Globus pallidus (tissue), 1 donor: ENCODE measurements around the gene GLTPD2.

ENCODE experiments used
- DNase-seq: peaks from one replicate; pipeline ENCODE4 v3.0.0-alpha.2; 2015; ENCODE audit warnings: low spot score

Gene GLTPD2

GRCh38 chr17:4788807-4789700 is at the start of gene GLTPD2:
TSS of gene GLTPD2 (plus strand) at chr17:4788964. CDS start at chr17:4789012, 48 bp downstream.
- no peak for DNase-seq

- DNase-seq, result no peak
These were observed 49.4 kb upstream of the GLTPD2 start, which contains the start of the genes CXCL16 and ZMYND15 for GRCh38 chr17:4739122-4740024. TSS of gene CXCL16 (minus strand) at chr17:4739928. CDS start at chr17:4739339, 589 bp downstream. TSS of gene ZMYND15 (plus strand) at chr17:4739833. CDS start at chr17:4740549, 716 bp downstream.

- DNase-seq, result no peak
These were observed 48.8 kb upstream of the GLTPD2 start for GRCh38 chr17:4740025-4740351.

GRCh38 chr17:4740584-4740983 is 48.2 kb upstream of the GLTPD2 start:
- DNase-seq, result no peak

DNA sequence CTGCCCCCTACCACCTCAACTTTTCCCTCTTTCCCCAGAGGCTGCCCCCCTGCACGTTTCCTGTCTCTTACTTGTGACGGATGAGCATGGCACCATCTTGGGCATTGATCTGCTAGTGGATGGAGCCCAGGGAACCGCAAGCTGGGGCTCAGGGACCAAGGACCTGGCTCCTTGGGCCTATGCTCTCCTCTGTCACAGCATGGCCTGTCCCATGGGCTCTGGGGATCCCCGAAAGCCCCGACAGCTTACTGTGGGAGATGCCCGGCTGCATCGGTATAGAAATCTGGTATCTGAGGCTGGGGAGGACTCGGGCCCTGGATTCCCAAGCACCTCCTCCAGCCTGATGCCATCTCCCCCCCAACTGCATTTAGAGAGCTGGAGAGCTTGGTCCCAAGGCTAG is 47.2 kb upstream of the GLTPD2 start:
- no peak for DNase-seq

- no peak for DNase-seq
These were observed 46.6 kb upstream of the GLTPD2 start for GRCh38 chr17:4742133-4742532.

DNA sequence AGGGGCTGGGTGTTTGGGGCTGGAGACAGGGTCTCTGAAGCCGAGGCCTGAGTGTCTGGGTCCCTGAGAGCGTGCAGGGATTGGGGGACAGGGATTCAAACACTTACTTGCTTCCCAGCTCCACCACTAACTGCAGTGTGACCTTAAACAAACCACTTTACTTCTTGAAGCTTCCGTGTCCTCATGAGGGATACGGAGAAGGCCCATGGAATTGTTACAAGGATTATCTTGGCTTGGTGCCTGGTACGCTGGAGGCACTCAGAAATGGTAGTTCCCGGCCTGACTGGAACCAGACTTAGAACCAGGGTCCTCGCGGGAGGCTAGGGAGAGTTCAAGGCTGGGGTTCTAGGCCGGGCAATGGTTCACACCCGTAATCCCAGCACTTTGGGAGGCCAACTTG is 46.1 kb upstream of the GLTPD2 start:
- DNase-seq, result no peak

- no peak for DNase-seq
These were observed 45.5 kb upstream of the GLTPD2 start for GRCh38 chr17:4743216-4743615.

- DNase-seq, result no peak
These were observed 44.9 kb upstream of the GLTPD2 start for GRCh38 chr17:4743898-4744297.

DNA sequence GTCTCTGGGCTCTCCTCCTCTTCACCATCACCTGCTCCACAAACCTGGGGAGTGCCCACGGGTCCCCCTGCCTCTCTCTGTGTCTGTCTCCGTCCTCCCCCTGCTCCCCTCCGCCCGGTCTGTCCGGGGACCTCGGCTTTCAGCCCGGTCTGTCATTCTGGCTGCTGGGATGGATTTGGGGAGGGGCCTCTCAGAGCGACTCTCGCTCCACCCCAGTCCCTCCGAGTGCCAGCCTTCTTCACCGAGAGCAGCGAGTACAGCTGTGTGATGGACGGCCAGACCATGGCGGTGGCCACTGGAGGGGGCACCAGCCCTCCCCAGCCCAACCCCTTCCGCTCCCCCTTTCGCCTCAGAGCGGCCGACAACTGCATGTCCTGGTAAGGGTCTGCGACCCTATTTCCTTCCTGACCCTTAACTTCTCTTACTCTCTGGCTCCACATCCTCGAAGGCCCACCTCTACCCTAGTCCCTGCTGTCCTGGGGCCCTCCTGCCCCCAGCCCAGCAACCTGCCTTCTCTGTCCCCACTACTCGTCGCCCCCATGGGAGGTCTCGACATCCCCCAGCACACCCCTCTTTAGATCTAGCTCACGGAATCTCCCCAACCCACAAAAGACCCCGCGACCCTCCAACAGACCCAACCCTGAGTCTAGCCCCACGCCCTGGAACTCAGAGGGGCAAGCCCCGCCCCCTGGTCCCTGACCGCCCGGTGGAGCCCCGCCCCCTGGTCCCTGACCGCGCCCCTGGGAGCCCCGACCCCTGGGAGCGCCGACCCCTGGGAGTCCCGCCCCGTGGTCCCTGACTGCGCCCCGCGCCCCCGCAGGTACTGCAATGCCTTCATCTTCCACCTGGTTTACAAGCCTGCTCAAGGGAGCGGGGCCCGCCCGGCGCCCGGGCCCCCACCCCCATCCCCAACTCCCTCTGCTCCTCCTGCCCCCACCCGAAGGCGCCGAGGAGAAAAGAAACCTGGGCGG is 43.5 kb upstream of the GLTPD2 start:
- DNase-seq, result no peak

DNA sequence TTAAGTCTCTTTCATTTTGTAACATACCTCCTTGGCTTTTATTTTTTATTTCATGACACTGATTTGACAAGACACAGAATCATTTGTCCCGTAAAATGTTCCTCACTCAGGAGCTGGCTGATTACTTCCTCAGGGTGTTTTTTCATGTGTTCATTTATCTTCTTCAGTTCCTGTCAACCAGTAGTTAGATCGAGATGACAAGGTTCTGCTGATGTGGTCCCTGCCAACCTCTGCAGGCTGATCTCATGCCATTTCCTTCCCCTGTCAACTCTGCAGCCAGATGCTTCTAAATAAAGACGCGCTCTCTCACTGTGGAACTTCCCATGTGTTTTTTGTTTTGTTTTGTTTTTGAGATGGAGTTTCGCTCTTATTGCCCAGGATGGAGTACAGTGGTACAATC is 40.9 kb upstream of the GLTPD2 start:
- peak; percentile 57 for DNase-seq

- no peak for DNase-seq
These were observed 40.1 kb upstream of the GLTPD2 start for GRCh38 chr17:4748686-4749085.

- DNase-seq, result no peak
These were observed 38.2 kb upstream of the GLTPD2 start for GRCh38 chr17:4750606-4751005.

DNA sequence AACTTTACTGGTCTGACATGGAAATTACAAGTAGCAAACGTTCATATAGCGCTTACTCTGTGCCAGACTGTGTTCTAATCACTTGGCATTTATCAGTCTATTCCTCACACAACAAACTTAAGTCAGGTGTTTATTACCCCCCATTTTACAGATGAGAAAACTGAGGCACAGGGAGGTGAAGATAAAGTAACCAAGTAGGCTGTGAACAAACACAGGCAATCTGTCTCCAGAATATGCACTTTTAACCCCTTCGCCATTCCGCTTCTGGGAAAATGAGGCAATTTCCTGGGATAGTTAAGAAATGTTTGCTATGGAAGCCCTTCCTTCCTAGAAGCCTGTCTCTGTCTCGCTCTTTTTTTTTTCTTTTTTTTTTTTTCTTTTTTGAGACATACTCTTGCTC is 36.8 kb upstream of the GLTPD2 start:
- no peak for DNase-seq

- DNase-seq, result no peak
These were observed 35.4 kb upstream of the GLTPD2 start for GRCh38 chr17:4753392-4753791.

DNA sequence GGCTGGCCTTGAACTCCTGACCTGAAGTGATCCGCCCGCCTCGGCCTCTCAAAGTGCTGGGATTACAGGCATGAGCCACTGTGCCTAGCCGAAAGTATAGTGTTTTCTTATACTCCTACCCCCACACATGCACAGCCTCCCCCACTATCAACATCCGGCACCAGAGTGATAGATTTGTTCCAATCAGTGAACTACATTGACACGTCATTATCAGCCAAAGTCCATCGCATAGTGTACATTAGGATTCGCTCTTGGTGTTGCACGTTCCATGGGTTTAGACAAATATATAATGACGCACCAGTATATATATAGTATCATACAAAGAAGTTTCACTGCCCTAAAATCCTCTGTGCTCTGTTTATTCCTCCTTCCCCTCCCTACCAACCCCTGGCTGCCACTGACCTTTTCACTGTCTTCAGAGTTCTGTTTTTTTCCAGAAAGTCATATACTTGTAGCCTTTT is 29.0 kb upstream of the GLTPD2 start:
- DNase-seq, result no peak

GRCh38 chr17:4764595-4764994 is 24.2 kb upstream of the GLTPD2 start:
- DNase-seq, result peak; percentile 64

GRCh38 chr17:4766201-4766600 is 22.6 kb upstream of the GLTPD2 start:
- no peak for DNase-seq

DNA sequence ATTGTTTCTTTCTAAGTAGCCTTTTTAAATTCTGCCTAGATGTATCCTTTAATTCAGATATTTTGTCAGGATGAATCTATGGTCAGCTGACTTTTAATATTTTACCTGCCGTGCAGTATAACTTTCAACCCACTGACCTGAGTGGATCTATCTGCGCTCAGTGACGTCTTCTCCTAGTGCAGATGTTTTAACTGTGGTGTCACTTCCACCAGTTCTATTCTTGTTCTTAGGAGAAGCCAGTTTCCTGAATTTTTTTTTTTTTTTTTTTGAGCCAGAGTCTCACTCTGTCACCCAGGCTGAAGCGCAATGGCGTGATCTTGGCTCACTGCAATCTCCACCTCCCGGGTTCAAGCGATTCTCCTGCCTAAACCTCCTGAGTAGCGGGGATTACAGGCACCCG is 22.0 kb upstream of the GLTPD2 start:
- DNase-seq, result no peak

GRCh38 chr17:4768298-4768697 is 20.5 kb upstream of the GLTPD2 start:
- no peak for DNase-seq

DNA sequence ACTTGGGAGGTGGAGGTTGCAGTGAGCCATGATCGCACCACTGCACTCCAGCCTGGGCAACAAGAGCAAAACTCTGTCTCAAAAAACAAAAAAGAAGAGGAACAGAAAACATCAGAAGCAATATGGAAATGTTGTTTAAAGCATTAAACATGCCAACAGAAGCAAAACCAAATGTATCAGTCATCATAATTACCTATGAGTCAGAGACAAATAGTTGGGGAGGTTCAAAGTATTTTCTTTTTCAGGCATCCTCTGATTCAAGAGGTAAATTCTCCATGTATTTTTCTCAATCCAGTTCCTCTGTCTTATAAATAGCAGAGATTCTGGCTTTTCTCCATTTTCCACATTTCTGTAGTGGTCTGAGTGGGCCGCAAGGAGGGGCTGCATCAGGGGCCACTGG is 19.1 kb upstream of the GLTPD2 start:
- DNase-seq, result no peak
